ENCODE measurements around the gene TEKT4.
A peak's percentile ranks its signal among the peaks of the same experiment; 100 is the strongest.
"Not testable (repeated sequence)": the region's sequence is repeated elsewhere in the genome, so short reads cannot be mapped to it uniquely, and the experiment has no call there.

TEKT4 gene, protein sequence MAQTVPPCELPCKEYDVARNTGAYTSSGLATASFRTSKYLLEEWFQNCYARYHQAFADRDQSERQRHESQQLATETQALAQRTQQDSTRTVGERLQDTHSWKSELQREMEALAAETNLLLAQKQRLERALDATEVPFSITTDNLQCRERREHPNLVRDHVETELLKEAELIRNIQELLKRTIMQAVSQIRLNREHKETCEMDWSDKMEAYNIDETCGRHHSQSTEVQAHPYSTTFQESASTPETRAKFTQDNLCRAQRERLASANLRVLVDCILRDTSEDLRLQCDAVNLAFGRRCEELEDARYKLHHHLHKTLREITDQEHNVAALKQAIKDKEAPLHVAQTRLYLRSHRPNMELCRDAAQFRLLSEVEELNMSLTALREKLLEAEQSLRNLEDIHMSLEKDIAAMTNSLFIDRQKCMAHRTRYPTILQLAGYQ

DNA sequence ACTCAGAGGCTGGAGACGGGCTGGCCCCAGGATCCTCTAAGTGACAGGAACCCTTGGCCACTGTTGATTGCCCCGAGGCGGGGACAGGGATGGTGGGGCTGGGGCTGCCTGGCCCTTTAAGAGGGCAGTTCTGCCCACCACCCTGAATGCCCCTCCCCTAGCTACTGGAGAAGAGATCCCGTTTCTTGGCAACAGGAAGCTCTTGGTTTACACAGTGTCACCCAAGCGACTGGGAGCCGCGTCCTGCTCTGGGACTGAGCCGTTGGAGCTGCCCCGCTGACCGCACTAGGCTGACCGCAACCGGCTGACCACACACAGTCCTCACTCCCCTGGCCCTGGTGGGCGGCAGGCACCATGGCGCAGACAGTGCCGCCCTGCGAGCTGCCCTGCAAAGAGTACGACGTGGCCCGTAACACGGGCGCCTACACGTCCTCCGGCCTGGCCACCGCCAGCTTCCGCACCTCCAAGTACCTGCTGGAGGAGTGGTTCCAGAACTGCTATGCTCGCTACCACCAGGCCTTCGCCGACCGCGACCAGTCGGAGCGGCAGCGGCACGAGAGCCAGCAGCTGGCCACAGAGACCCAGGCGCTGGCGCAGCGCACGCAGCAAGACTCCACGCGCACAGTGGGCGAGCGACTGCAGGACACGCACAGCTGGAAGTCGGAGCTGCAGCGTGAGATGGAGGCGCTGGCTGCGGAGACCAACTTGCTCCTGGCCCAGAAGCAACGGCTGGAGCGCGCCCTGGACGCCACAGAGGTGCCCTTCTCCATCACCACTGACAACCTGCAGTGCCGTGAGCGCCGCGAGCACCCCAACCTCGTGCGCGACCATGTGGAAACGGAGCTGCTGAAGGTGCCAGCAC, at the start of gene TEKT4:
TEKT4 (plus strand) TSS at position 205 of the 862 bp plus-strand sequence; CDS start at position 355, 150 bp downstream.
- DNase-seq = no peak

DNA sequence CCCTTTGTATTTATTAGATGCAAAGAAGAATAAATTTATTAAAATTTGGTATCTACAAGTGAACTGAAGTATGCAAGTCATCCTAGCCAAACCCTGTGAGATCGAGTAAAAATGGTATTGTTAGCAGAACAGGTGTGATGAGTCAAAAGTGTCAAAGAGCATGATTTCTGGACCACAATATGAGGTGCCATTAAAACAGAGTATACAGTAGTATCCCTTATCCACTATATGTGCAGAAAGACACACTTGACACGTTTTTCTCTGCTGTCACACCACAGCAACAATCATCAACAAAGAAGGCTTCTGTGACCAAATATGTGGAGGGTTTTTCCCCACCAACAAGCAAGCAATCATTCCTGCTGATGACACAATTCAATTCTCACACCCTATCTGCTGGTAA, 32.0 kb upstream of the TEKT4 start:
- not testable (repeated sequence) for DNase-seq

DNA sequence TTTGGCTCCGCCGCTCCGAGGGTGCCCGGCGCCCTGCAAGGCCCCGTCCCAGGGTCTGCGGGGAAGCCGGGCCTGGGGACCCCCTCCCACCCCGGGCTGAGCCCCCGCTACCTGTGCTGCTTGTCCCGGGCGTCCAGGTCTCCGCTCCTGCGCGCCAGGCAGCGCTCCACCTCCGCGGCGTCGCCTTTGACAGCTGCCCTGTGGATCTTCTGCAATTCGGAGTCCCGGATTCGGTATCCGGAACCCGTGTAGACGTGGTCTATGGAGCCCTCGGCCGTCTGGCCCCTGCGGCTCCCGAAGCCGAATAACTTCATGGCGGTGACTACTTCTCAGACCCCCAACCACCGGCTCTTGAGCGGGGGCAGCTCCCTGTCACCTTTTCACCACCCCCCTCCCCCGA, 14.4 kb upstream of the TEKT4 start:
- DNase-seq = not testable (repeated sequence)

DNA sequence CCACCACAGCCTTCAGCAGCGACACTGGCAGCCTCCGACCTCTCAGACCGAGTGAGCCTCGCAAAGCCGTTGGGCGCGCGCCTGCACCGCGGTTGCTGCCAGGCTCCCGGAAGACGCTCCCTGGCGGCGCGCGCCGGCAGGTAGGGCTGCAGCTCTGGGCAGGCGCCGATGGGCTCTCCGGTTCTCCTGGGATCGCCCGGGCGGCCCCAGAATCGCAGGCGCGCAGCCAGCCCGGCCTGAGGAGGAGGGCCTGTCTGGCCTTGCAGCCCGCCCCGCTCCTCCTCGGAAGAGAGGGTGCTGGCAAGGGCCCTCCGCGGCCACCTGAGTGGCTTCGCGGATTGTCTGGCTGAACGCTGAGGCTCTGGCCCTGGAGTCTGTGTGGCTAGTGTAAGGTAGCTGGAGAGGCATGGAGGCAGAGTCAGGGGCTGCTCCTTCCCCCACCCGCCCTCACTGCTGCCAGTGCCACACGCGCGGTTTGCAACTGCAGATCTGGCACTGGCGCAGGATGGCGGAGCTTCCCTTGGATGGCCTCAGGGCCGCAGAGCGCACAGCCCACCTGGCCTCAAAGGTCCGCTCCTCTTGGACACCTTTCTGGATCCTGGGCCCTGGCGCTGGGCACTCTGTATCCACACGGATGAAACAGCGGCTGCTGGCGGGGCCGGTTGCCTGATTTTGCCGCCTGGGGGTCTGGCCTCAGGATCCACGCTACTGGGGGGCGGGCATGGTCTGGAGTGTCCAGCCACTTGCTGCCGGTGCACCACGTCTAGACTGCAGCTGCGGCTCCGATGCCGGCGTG, 13.7 kb upstream of the TEKT4 start:
- DNase-seq = not testable (repeated sequence)

DNA sequence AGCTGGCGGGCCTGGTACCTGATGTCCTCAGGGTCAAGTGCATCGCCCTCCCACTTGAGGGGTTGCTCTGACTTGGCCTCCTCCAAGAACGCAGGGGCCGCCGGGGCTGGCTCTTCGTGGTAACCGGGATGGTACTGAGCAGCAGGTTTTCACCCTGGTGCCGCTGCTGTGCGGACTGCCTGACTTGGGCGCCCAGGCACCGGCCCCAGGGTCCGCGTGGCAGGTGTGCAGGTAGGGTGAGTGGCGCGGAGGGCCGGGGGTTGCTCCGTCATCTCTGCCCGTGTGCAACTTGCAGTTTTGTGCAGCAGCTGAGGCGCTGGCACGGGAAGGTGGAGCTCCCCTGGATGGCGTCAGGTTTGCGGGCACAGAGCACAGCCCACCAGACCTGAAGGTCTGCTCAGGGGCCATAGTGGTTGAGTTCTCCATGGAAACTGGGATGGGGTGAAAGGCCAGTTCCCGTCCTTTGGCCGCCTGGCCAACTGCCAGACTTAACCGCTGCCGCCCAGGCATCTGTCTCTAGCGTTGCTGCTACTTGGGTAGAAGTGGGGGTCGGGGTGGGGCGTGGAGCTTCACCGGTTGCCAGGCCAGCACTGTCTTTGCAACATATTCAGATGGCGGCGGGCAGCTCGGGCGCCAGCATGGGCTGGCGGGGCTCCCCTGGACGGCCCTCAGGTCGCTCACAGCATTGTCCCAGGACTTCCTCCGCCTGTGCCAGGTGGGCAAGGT, 12.9 kb upstream of the TEKT4 start:
- DNase-seq = not testable (repeated sequence)

DNA sequence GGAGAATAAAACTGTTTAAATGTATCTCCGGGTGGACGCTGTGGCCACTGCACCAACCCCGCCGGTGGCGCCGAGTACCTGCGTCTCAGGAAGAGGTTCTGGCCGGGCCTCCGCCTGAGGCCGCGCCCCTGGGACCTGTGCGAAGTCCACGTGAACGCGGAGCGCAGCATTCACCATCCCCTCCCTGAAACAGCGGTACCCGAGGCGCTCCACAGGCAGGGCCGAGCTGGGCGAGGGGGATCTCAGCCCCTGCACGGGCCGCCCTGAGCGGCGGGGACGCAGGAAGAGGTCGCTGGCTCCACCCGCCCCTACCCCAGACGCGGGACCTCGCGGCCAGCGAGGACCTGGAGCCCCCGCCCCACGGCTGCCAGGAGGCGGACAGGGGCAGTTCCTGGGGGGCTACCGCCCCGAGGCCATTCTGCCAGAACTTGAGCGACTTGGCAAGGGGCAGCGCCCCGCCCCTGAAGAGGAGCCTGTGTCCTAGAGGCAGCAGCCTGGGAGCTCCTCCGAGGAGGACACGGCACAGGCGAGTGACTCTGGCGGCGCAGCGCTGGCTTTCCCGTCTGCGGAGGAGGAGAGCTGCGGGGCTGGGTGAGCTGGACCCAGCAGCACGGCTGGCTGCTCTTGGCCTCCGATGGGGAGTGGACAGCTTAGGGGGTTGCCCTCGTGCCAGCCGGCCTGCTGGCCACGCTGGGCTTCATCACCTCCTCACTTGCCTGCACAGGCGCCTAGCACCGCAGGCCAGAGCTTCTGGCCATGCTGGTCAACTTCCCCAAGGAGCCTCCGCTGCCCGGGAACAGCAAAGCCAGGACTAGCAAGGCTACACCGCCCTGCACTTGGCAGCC, 9.7 kb upstream of the TEKT4 start:
- no peak for DNase-seq

DNA sequence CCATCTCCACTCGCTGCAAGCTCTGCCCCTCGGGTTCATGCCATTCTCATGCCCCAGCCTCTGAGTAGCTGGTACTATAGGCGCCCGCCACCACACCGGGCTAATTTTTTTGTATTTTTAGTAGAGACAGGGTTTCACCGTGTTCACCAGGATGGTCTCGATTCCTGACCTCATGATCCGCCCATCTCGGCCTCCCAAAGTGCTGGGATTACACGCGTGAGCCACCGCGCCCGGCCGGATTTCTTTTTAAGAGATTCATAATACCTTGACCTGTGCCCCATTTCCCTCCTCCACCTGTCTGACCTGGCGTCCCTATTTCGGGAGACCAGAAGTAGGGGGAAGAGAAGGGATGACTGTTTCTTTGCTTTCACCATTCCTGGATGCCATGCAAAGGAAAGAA, 8.3 kb upstream of the TEKT4 start:
- not testable (repeated sequence) for DNase-seq

DNA sequence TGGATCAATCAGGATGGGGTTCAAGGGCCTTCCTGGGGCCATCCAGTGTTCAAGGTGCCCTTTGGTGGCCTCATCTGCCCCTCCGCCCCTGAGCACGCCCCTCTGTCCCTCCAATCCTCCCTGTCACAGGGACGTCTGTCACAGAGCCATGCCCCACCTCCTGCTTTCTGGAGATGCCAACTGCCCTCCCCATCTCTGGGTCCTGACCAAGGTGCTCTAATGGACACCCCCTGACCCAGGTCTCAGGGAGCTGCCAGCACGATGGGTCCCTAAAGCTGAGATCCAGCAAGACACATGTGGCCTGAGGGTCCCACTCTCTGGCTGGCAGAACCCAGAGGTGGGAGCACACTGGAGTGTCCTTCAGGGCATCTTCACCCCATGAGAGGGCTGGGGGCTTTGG, 2.1 kb upstream of the TEKT4 start:
- no peak for DNase-seq

DNA sequence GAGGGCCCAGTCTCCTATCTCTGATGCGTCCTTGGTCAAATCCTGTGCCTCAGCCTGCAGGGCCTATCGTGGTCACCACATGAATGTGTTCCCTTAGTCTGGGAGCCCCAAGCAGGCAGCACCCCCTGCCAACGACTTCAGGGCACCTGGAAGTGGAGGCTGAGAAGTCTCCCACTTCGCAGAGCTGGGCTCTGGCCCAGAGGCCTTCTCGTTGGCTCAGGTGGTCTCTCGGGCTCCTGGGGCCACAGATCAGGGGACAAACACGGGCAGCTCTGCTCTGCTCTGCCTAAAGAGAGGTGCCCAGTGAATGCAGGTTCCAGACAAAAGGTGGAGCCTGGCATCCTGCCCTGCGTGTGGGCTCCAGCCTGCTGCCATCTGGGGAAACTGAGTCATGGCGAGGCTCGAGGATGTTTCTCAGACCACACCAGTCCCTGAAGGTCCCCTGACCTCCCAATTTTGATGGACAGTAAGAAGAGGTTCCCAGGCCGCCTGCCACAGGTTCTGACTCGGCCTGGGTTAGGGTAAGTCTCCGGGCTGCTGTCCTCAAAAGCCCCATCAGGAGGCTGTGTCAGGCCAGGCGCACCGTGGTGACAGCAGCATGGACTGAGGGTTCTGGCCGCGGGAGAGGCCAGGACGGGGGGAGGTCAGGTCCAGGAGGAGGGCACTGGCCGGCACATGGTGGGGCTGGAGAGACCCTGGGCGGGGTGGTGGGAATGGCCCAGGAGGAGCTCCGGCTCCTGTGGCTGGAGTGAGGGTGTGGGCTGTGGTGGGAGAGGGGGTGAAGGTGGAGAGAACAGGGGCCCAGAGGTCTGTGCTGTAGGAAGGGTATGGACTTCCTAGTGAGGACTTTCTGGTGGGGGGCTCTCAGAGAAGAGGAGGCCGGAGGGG, 1.4 kb upstream of the TEKT4 start:
- DNase-seq = no peak

DNA sequence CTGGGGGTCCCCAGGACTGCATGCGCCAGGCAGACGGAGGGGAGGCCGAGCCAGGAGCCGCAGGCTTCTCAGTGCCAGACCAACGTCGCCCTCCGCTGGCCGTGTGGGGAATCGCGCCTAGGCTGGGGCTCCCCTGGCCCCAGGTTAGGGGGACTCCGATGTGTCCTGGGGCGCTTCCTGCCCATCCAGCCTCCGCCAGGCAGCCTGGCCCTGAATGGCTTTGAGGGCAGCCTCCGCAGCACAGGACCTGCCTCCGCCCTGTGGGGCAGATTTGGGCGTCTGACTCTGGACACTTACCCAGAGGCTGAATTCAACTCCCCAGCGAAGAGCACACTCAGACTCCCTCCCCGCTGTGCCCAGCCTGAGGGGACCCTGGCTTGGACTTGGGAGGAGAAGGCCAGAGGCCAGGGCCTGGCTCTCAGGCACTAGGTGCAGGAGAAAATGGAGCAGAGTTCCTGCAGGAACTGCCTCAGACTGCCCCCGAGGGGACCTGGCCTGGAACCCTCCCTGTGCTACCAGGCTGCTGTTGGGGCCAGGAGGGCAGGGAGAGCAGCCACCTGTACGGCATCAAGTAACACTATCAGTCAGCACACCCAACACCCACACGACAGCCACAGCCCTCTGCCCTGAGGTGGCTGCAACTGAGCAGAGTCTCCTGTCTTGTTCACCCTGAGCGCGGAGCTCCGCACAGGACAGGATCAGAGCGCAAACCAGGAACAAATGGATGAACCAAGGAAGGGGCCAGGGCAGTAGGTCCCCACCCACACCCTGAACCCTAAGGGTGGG, 597 bp upstream of the TEKT4 start:
- no peak for DNase-seq

DNA sequence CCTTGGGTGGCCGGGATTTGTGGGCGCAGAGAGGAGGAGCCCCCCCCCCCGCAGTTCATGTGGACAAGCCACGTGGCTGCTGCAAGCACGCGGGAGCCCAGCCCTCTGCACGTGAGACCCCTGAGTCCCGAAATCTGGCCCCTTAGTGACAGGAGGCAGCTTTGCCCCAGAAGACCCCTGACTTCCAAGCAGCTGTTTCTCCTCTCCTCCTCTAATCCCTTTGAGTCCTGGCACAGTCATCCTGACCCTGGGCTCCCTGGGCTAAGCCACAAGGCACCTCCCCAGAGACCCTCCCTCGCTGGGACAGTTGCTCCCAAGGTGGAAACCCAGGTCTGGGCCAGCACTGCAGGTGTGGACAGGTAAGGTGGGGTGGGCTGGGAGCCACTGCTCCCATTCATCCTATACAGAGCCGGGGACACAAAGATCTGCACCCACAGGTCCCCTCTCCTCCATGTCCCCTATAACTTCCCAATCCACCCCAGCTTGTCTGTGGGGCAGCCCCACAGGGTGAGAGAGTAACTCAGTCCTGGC, 923 bp downstream of the TEKT4 start:
- no peak for DNase-seq

DNA sequence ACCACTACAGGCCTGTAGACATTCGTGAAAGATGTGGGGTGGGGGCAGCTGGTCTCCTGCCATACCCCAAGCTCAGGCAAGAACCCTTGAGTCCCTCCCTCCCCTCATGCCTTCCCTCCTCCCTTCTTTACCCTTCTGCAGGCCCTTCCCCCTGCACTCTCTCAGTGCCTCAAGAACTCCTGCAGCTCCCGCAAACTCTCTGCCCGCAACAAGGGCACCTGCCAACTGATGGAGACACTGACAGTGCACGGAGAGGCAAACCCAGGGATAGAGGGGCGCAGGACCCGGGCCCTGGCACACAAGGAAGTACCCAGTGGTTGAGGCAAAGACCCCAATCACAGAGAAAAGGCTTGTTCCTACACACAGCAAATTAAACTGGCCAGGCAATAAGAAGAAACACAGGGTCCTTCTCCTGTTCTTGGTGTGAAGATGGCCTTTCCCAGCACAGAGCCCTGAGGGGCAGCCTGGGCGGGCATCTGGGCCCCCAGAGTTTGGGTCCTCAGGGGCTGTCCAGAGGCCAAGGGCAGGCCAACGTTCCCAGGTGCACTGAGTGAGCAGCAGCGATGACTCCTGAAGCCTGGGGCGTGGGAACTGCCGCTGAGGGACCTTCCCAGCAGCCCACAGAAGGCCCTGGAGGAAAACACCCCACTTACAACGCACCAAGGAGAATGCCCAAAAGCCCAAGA, 1.6 kb downstream of the TEKT4 start:
- no peak for DNase-seq

DNA sequence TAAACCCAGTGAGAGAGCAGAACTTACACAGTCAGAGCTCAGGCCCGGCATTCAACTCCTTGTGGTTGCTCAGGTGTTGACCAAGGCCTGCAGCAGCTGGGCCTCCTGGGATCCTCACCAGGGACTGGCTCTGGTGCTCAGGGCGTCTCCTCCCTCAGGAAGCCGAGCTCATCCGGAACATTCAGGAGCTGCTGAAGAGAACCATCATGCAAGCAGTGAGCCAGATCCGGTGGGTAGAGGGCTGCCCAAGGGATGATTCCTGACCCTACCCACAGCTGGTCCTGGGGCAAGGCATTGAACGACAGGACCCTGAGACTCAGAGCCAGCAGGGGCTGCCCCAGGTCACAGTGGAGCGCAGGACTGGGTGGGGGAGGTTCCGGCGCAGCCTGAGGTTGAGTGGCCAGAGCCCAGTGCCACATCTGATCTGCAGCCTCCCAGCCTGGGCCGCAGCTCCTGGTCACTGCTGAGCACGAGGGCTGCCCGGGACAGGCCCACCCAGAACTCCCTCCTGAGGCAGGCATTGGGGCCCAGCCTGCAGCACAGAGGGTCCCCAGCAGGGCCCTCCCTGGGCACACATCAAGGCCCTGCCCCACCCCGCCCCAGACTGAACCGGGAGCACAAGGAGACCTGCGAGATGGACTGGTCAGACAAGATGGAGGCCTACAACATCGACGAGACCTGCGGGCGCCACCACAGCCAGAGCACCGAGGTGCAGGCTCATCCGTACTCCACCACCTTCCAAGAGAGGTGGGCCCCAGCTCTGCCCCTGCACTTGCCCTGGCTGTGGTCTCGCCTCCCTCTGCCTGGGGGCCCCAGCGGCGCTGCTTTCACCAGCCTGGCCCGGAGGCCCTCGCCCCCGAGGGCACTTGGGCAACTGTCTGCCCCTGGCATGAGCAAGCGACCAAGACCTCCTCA, 2.4 kb downstream of the TEKT4 start:
- DNase-seq = no peak

DNA sequence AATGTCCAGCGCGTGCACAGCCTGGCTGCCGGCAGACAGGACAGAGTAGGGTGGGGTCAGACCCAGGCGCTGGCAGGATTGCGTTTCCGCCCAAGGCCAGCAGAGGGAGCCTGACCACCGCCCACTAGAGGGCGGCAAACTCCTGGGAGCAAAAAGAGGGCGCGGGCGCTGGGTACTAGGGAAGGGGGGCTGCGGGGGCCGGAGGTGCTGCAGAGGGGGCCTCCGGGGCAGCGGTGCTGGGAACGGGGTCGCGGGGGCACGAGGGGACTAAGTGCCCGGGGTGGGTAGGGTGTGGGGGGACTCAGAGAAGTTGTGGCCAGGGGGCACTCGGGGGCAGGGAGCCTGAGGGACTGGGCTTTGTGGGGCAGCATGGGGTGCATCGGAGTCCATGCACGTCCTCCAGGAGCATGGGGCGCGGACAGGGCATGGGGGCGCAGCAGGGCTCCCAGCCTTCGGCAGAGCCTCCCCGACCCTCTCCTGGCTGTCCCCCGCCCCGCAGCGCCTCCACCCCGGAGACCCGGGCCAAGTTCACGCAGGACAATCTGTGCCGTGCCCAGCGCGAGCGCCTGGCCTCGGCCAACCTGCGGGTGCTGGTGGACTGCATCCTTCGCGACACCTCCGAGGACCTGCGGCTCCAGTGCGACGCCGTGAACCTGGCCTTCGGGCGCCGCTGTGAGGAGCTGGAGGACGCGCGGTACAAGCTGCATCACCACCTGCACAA, 3.2 kb downstream of the TEKT4 start:
- DNase-seq = peak; percentile 18 to 52

DNA sequence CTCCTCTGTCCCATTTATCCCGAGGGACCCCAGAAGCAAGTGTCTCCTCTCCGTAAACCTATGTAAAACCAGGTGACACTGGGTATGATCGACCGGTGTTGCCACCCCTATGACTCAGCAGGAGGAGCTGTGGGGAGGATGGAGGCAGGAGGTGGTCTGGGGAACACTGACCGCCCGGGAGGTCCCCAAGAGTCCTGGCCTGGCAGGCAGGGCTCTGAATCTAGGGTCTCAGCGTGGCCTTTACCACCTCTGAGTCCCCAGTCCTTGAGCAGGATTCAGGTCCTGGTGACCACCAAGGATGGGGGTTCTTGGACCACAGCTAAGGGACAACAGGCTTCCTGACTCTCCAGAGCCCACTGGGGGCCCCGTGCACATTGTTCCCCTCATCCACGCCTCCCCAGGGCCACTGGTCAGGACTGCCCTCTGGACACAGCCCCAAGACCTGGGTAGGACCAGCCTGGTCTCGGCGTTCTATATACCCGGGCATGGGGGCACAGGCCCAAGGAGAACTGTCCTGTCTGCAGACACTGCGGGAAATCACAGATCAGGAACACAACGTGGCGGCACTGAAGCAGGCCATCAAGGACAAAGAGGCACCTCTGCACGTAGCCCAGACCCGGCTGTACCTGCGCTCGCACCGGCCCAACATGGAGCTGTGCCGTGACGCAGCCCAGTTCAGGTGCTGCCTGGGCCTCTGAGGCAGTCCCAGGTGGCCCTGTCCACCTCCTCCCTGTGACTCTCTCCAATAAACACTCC, 4.0 kb downstream of the TEKT4 start:
- DNase-seq = no peak

Data from CD4-positive, alpha-beta T cell treated with Interferon alpha-2 for 1 hour (primary cell).